BJ (cell line): ENCODE data around the gene TEX54. TPM values are rescaled to one million over a fixed set of nuclear protein-coding genes. Genes with fewer than 3 reads are reported as not detected.

Experiments
- CTCF ChIA-PET: fragments of 350-600 bp; formaldehyde crosslinking; extraction: SDS; loops from one replicate; lab custom pipeline; 2021; ENCODE audit warnings: antibody characterized with exemption, inconsistent platforms; lab: Yijun Ruan, JAX
- POLR2A ChIA-PET: fragments of 300-600 bp; sonication (Branson Sonifier 250); formaldehyde crosslinking; extraction: SDS; loops from one replicate; lab custom pipeline; 2021; ENCODE audit warnings: antibody characterized with exemption; lab: Charles Lee
- DNase-seq: peaks from one replicate; pipeline ENCODE4 v3.0.0-alpha.2; 2011; ENCODE audit warnings: low read depth
- H3K27me3 ChIP-seq: 2 replicates; pipeline ENCODE4 v1.6.0; 2011; ENCODE audit warnings: low read length; ENCODE audit not compliant: control insufficient read depth, insufficient read depth
- H3K36me3 ChIP-seq: 2 replicates; pipeline ENCODE4 v1.5.1; 2011; ENCODE audit warnings: low read length; ENCODE audit not compliant: control insufficient read depth, insufficient read depth
- H3K4me3 ChIP-seq: 2 replicates; pipeline ENCODE4 v1.5.1; 2011; ENCODE audit warnings: low read depth, mild to moderate bottlenecking, control low read depth, low read length
- polyA plus RNA-seq: library from polyadenylated mRNA; depleted of rRNA; stranded (reverse); fragments of >200 nt; gene quantifications from 2 replicates; pipeline ENCODE4 v1.2.3, GENCODE V29; 2011
- TF ChIP-seq, protein P1 (sequence below): IDR thresholded peaks from 2 replicates; pipeline ENCODE4 v1.5.1; 2011; ENCODE audit warnings: low read depth, mild to moderate bottlenecking, control low read depth, inconsistent platforms, low read length, moderate library complexity; ENCODE audit not compliant: insufficient read depth

TEX54 gene
- polyA plus RNA-seq, 1 experiment, result not detected

DNA sequence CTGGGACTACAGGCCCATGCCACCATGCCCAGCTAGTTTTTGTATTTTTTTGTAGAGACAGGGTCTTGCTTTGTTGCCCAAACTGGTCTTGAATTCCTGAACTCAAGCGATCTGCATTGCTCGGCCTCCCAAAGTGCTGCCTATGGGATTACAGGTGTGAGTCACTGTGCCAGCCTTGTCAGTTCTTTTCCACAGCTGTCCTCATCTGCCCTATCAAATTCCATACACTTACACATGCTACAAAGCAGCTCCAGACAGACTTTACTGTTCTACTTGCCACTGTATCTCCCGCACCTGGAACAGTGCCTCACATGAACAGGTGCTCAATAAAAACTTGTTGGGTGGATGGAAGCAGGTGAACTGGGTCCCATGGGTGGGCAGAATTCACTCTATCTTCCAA lies 9.0 kb downstream of the TEX54 start:
- DNase-seq, result no peak
- CTCF ChIA-PET, result interaction anchor here (1.2 kb wide), 1 partner anchor 12 kb away, joined by 3 read pairs; no protein-coding TSS in a partner anchor
- POLR2A ChIA-PET, result no interaction called here
- H3K36me3 ChIP-seq, result peaks cover 35% of the 10 kb centered on the region
- no peak overlapping the region for H3K4me3 ChIP-seq
- TF ChIP-seq, protein P1, sequence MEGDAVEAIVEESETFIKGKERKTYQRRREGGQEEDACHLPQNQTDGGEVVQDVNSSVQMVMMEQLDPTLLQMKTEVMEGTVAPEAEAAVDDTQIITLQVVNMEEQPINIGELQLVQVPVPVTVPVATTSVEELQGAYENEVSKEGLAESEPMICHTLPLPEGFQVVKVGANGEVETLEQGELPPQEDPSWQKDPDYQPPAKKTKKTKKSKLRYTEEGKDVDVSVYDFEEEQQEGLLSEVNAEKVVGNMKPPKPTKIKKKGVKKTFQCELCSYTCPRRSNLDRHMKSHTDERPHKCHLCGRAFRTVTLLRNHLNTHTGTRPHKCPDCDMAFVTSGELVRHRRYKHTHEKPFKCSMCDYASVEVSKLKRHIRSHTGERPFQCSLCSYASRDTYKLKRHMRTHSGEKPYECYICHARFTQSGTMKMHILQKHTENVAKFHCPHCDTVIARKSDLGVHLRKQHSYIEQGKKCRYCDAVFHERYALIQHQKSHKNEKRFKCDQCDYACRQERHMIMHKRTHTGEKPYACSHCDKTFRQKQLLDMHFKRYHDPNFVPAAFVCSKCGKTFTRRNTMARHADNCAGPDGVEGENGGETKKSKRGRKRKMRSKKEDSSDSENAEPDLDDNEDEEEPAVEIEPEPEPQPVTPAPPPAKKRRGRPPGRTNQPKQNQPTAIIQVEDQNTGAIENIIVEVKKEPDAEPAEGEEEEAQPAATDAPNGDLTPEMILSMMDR, result no peak
- H3K27me3 ChIP-seq, result no peaks in the 10 kb centered on the region

DNA sequence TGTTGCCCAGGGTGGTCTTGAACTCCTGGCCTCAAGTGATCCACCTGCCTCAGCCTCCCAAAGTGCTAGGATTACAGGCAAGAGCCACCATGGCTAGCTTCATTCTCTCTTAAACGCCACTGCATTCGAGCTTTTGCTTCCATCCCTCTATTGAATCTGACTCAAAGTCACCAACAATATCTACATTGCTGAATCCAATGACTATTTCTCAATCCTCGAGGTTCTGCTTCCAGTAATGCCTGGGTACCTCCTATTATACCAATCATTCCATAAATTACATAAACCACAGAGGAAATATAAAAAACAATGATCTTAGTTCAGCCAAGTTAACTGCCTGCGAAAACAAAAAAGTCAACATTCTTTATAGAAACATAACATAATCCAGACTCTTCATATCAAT lies 15.5 kb downstream of the TEX54 start:
- peaks cover 7% of the 10 kb centered on the region for H3K36me3 ChIP-seq
- ChIA-PET POLR2A (no interaction called here), CTCF (interaction anchor here (1.3 to 1.8 kb wide), 3 partner anchors 9 to 12 kb away, joined by 4 to 6 read pairs (median 6); no protein-coding TSS in a partner anchor)
- TF ChIP-seq, protein P1, result no peak
- DNase-seq, result no peak
- no peak overlapping the region for H3K4me3 ChIP-seq
- no peaks in the 10 kb centered on the region for H3K27me3 ChIP-seq

DNA sequence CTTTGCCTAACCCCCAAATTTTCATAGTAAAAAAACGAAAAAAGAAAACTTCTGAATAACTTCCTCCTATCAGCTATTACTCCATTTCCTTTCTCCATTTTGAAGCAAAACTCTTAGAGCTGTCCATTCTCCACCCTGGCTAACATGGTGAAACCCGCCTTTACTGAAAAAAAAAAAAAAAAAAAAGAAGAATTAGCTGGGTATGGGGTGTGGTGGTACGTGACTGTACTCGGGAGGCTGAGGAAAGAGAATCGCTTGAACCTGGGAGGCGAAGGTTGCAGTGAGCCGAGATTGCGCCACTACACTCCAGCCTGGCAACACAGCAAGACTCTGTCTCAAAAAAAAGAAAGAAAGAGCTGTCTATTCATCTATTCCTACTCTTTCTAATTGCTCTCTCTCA lies 16.1 kb downstream of the TEX54 start:
- TF ChIP-seq, protein P1, result no peak
- ChIA-PET POLR2A (interaction anchor here (0.5 kb wide), 1 partner anchor 89 kb away, joined by 3 read pairs; the partner anchor contains the start of gene HNRNPUL2), CTCF (interaction anchor here (1.0 to 1.8 kb wide), 4 partner anchors 9 to 13 kb away, joined by 4 to 6 read pairs (median 5); no protein-coding TSS in a partner anchor)
- no peak for DNase-seq
- Histone ChIP-seq H3K27me3 (no peaks in the 10 kb centered on the region), H3K4me3 (no peak overlapping the region), H3K36me3 (peaks cover 6% of the 10 kb centered on the region)

DNA sequence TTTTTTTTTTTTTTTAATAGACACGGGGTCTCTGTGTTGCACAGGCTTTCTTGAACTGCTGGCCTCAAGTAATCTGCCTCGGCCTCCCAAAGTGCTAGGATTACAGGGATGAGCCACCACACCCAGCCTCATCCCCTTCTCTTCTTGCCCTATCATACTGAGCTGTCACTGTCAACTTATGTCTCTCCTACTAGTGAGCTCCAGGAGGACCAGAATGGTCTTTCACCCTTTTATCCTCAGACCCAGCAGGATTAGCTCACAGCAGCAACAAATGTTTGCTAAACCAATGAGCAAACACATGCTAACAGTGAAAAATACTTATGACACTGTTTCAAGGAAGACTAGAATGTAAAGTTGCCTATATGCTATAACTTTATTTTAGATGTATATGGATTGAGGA lies 21.0 kb downstream of the TEX54 start:
- Histone ChIP-seq H3K4me3 (no peak overlapping the region), H3K36me3 (peaks cover 2% of the 10 kb centered on the region), H3K27me3 (no peaks in the 10 kb centered on the region)
- ChIA-PET CTCF (interaction anchor here (0.6 to 1.8 kb wide), 4 partner anchors 12 to 156 kb away, joined by 3 to 4 read pairs (median 3); partner anchors contain the start of gene SLC3A2), POLR2A (interaction anchor here (0.6 kb wide), 1 partner anchor 30 kb away, joined by 10 read pairs; no protein-coding TSS in a partner anchor)
- TF ChIP-seq, protein P1, result no peak
- no peak for DNase-seq

DNA sequence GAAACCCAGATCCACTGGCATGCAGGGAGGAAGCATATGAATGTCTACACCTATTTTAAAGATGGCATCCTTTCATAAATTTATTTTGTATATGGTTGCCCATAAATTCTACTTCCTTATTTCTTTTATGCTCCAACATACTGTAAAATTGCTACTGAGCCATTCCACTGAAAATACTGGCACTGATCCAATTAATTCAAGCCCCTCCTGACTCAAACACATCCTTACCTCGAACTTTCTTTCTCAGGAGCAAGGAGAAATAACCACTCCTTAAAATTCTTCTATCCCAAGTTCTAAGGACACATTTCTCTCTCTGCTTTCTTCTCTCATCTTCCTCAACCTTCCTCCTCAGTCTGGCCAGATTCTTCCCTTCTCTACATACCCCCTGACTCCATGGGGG lies 21.9 kb downstream of the TEX54 start:
- CTCF ChIA-PET, result interaction anchor here (0.6 to 1.8 kb wide), 2 partner anchors 13 to 27 kb away, joined by 3 read pairs; no protein-coding TSS in a partner anchor
- POLR2A ChIA-PET, result no interaction called here
- H3K4me3 ChIP-seq, result no peak overlapping the region
- DNase-seq, result no peak
- TF ChIP-seq, protein P1, result no peak
- H3K27me3 ChIP-seq, result no peaks in the 10 kb centered on the region
- peaks cover 2% of the 10 kb centered on the region for H3K36me3 ChIP-seq
